ENCODE measurements around the gene ACKR4.
"Not testable (repeated sequence)": the region's sequence is repeated elsewhere in the genome, so short reads cannot be mapped to it uniquely, and the experiment has no call there.

The ACKR4 gene

GRCh38 chr3:132596816-132597433, at the start of gene ACKR4:
Gene ACKR4, plus strand, starts transcription at chr3:132597270. Its CDS starts 3,128 bp downstream, at chr3:132600398.
- peak; percentile 10 for DNase-seq (ENCODE audit: low read depth)

GRCh38 chr3:132549169-132549568, 47.9 kb upstream of the ACKR4 start:
- DNase-seq (ENCODE audit: low read depth), result no peak

GRCh38 chr3:132549890-132550578, 47.0 kb upstream of the ACKR4 start:
- DNase-seq (ENCODE audit: low read depth), result peak; percentile 55

- DNase-seq (ENCODE audit: low read depth), result no peak
Observed at GRCh38 chr3:132550579-132551305, 46.3 kb upstream of the ACKR4 start.

- DNase-seq (ENCODE audit: low read depth), result no peak
Observed at GRCh38 chr3:132553826-132554225, 43.2 kb upstream of the ACKR4 start.

GRCh38 chr3:132554437-132554836, 42.6 kb upstream of the ACKR4 start:
- no peak for DNase-seq (ENCODE audit: low read depth)

- DNase-seq (ENCODE audit: low read depth), result no peak
Observed at GRCh38 chr3:132555306-132556035, 41.6 kb upstream of the ACKR4 start.

- DNase-seq (ENCODE audit: low read depth), result not testable (repeated sequence)
Observed at GRCh38 chr3:132556036-132556386, 41.1 kb upstream of the ACKR4 start.

- DNase-seq (ENCODE audit: low read depth), result peak; percentile 51
Observed at GRCh38 chr3:132556508-132557159, 40.4 kb upstream of the ACKR4 start.

- DNase-seq (ENCODE audit: low read depth), result no peak
Observed at GRCh38 chr3:132561003-132561402, 36.1 kb upstream of the ACKR4 start.

- peak; percentile 24 for DNase-seq (ENCODE audit: low read depth)
Observed at GRCh38 chr3:132563420-132564069, 33.5 kb upstream of the ACKR4 start.

- no peak for DNase-seq (ENCODE audit: low read depth)
Observed at GRCh38 chr3:132564070-132564465, 33.0 kb upstream of the ACKR4 start.

- DNase-seq (ENCODE audit: low read depth), result no peak
Observed at GRCh38 chr3:132568422-132568821, 28.6 kb upstream of the ACKR4 start.

- peak; percentile 22 for DNase-seq (ENCODE audit: low read depth)
Observed at GRCh38 chr3:132569153-132569552, 27.9 kb upstream of the ACKR4 start.

- peak; percentile 40 for DNase-seq (ENCODE audit: low read depth)
Observed at GRCh38 chr3:132569580-132569979, 27.5 kb upstream of the ACKR4 start.

- DNase-seq (ENCODE audit: low read depth), result no peak
Observed at GRCh38 chr3:132570016-132570415, 27.1 kb upstream of the ACKR4 start.

GRCh38 chr3:132573797-132574211, 23.3 kb upstream of the ACKR4 start:
- peak; percentile 75 for DNase-seq (ENCODE audit: low read depth)

GRCh38 chr3:132587401-132587800, 9.7 kb upstream of the ACKR4 start:
- DNase-seq (ENCODE audit: low read depth), result no peak

- peak; percentile 14 for DNase-seq (ENCODE audit: low read depth)
Observed at GRCh38 chr3:132592216-132592615, 4.9 kb upstream of the ACKR4 start.

- peak; percentile 13 for DNase-seq (ENCODE audit: low read depth)
Observed at GRCh38 chr3:132593241-132593946, 3.7 kb upstream of the ACKR4 start.

GRCh38 chr3:132593947-132594323, 3.1 kb upstream of the ACKR4 start:
- DNase-seq (ENCODE audit: low read depth), result peak; percentile 52
